ENCODE measurements around the gene DNM1.
A peak's percentile ranks its signal among the peaks of the same experiment; 100 is the strongest.
"Not testable (repeated sequence)": the region's sequence is repeated elsewhere in the genome, so short reads cannot be mapped to it uniquely, and the experiment has no call there.

GRCh38 chr9:128181480-128181879 is 21.7 kb upstream of the DNM1 start:
- TF ChIP-seq POLR2A (IDR thresholded peaks at IDR 0.05), result not testable (repeated sequence)
- TF ChIP-seq CTCF (IDR thresholded peaks at IDR 0.05), result peak in 5 of 7 experiments; percentile 21 to 59 (median 43)
